Fibroblast of lung (primary cell): ENCODE results near the gene NOSTRIN. TPM values are rescaled to one million over a fixed set of nuclear protein-coding genes. Genes with fewer than 3 reads are reported as not detected.

ENCODE experiments used
- DNase-seq, 2 donors: peaks; one replicate each; pipeline versions ENCODE4 v3.0.0 to v3.0.0-alpha.2; 2010; ENCODE audit warnings: low read depth in 2 of 2
- H2AFZ ChIP-seq: 2 replicates; pipeline ENCODE4 v1.5.1; 2012; ENCODE audit warnings: low read length, control low read depth, inconsistent platforms
- H3K27ac ChIP-seq: 2 replicates; pipeline ENCODE4 v1.5.1; 2011; ENCODE audit warnings: low read length, control low read depth; ENCODE audit not compliant: insufficient read depth
- H3K27me3 ChIP-seq: 2 replicates; pipeline ENCODE4 v1.5.1; 2011; ENCODE audit warnings: mild to moderate bottlenecking, low read length; ENCODE audit not compliant: control insufficient read depth, insufficient read depth
- H3K36me3 ChIP-seq: 2 replicates; pipeline ENCODE4 v1.5.1; 2011; ENCODE audit warnings: low read length; ENCODE audit not compliant: control insufficient read depth, insufficient read depth
- H3K4me1 ChIP-seq: 2 replicates; pipeline ENCODE4 v1.5.1; 2011; ENCODE audit warnings: low read length; ENCODE audit not compliant: control insufficient read depth, insufficient read depth; ENCODE audit errors: extremely low read depth
- H3K4me2 ChIP-seq: 2 replicates; pipeline ENCODE4 v1.5.1; 2011; ENCODE audit warnings: low read length, control low read depth; ENCODE audit not compliant: insufficient read depth; ENCODE audit errors: extremely low read depth
- H3K4me3 ChIP-seq, 4 experiments: fragments of 200-600 bp in 1 of 4; sonication (generic) in 1 of 4; replicated peaks in 1 of 4; 2 replicates each; pipeline ENCODE4 v1.5.1; 2011 to 2016; ENCODE audit warnings: low read length in 4 of 4, low read depth in 3 of 4, mild to moderate bottlenecking in 3 of 4, control low read depth in 2 of 4, inconsistent platforms in 1 of 4, mixed read lengths in 1 of 4; ENCODE audit not compliant: insufficient read depth in 1 of 4; ENCODE audit errors: control extremely low read depth in 1 of 4
- H3K79me2 ChIP-seq: 2 replicates; pipeline ENCODE4 v1.5.1; 2012; ENCODE audit warnings: mild to moderate bottlenecking, low read length, inconsistent platforms; ENCODE audit not compliant: control insufficient read depth, insufficient read depth
- H3K9ac ChIP-seq: 2 replicates; pipeline ENCODE4 v1.5.1; 2011; ENCODE audit warnings: mild to moderate bottlenecking, low read length, control low read depth; ENCODE audit not compliant: insufficient read depth
- H3K9me3 ChIP-seq: 2 replicates; pipeline ENCODE4 v1.5.1; 2012; ENCODE audit warnings: low read depth, low read length; ENCODE audit not compliant: control insufficient read depth, insufficient read depth
- H4K20me1 ChIP-seq: 2 replicates; pipeline ENCODE4 v1.5.1; 2011; ENCODE audit warnings: low read length; ENCODE audit not compliant: control insufficient read depth, insufficient read depth; ENCODE audit errors: extremely low read depth
- CTCF ChIP-seq, 2 donors: IDR thresholded peaks in 1 of 2; conservative IDR thresholded peaks in 1 of 2; 1 replicate in 1 of 2; 2 replicates in 1 of 2; pipeline ENCODE4 v1.5.1; 2011 to 2012; ENCODE audit warnings: low read length in 2 of 2, control low read depth in 1 of 2, inconsistent platforms in 1 of 2, low read depth in 1 of 2, mild to moderate bottlenecking in 1 of 2
- EZH2 ChIP-seq: IDR thresholded peaks from 2 replicates; pipeline ENCODE4 v1.5.1; 2012; ENCODE audit warnings: low read length, control low read depth, mild to moderate bottlenecking; ENCODE audit errors: missing control alignments
- polyA plus RNA-seq, 2 donors: library from polyadenylated mRNA; depleted of rRNA in 1 of 2; stranded (reverse) in 1 of 2; unstranded in 1 of 2; fragments of >200 nt; gene quantifications; 2 replicates each; pipeline ENCODE4 v1.2.1, GENCODE V29; 2011 to 2012; ENCODE audit warnings: missing spikeins in 1 of 2
- total RNA-seq: library from RNA; depleted of rRNA; stranded (reverse); fragments of >200 nt; gene quantifications from 2 replicates; pipeline ENCODE4 v1.2.1, GENCODE V29; 2014

NOSTRIN gene
- total and polyA plus RNA-seq, 2 donors (not counting 1 experiment from before 2014, with no cell fraction given), result 0.50 to 1.3 TPM

DNA sequence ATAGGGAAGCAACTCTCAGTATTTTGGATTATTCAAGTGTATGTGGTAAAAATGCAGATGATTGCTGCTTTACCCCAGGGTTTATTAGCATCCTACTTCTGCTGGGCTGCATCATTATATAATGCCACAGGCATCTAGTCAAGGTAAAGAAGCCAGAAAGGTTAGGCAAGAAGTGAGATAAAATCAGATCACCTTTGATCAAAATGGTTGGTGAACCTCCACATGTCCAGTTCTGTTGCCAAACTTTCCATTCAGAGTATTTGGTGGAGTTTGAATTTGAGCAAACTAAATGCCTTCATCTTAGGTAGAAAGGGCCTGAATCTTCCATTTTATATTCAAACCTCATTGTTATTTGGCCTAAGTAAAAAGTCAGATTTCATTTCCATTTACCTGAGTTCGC is 29.7 kb upstream of the NOSTRIN start:
- no peaks in the 10 kb centered on the region for H4K20me1 ChIP-seq
- H3K36me3 ChIP-seq, result no peaks in the 10 kb centered on the region
- no peak overlapping the region for H3K9ac ChIP-seq
- TF ChIP-seq EZH2, result no peak
- no peak for TF ChIP-seq CTCF (conservative IDR thresholded peaks at IDR 0.05 in 1 of 2, IDR thresholded peaks at IDR 0.05 in 1 of 2; ENCODE audit: low read depth in 1 of 2, low read length in 2 of 2)
- H3K79me2 ChIP-seq, result no peaks in the 10 kb centered on the region
- no peak overlapping the region for H2AFZ ChIP-seq
- H3K27me3 ChIP-seq, result no peaks in the 10 kb centered on the region
- DNase-seq, result no peak
- H3K4me2 ChIP-seq, result no peak overlapping the region
- H3K4me1 ChIP-seq, result no peaks in the 10 kb centered on the region
- H3K9me3 ChIP-seq, result no peaks in the 10 kb centered on the region
- H3K27ac ChIP-seq, result no peak overlapping the region
- no peak overlapping the region for H3K4me3 ChIP-seq

DNA sequence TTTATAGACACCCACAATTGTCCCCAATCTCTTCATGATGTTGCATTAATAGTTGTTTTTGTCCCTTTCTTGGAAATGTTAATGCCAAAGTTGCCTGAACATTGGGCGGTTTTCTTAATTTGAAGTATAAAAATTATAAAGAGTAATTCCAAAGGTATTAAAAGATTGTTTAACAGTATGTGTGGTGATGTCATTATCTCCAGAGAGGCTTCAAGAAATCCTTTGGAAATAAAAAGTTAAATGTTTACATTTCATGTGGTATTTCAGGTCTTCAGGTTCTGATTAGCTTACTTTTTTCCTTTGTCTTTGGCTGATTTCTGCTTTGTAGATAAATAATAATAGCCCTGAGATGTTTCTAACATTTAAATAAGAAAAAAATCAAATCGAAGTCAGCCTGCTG is 29.3 kb upstream of the NOSTRIN start:
- no peak for DNase-seq
- no peaks in the 10 kb centered on the region for H3K4me1 ChIP-seq
- TF ChIP-seq EZH2 (no peak), CTCF (conservative IDR thresholded peaks at IDR 0.05 in 1 of 2, IDR thresholded peaks at IDR 0.05 in 1 of 2; ENCODE audit: low read depth in 1 of 2, low read length in 2 of 2) (no peak)

DNA sequence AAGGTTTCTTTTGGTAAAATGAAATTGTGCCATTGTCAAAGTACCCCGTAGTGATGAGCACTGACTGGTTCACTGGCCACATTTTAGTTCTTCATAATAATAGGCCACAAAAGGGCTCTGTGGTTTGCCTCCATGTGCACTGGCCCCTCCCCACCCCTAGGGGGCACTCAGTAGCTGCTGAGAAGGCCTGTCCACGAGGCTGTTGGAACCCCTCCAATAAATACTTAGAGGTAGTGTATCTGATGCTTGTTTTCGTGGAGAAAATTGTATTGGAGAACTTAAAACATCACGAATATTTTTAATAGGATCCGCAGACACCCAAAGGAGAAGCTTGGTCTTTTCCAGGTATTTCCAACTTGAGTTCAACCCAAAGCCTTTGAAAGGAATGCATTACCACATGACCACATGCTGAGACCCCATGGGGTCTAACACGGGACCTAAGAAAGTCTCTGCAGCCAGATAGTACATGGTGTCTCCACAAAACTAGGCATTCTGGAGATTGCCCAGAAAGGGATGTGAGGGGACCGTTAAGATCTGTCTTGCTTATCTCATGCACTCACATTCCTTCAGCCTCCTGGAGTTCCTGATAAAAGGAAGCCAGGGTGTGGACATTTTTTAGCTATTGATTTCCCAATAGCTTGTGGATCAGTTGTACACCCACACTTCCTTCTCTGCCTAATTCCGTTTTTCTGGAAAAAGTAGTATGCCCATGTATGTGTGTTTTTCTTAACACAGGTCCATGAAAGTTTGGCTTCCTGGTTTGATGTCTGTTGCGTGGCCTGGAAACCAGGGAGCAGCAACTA is 28.5 kb upstream of the NOSTRIN start:
- no peaks in the 10 kb centered on the region for H4K20me1 ChIP-seq
- peak; percentile 36 to 76 for DNase-seq

More for the DNA sequence above, 29.3 kb upstream of the NOSTRIN start:
- Histone ChIP-seq H3K27ac (no peak overlapping the region), H3K9me3 (no peaks in the 10 kb centered on the region), H3K36me3 (no peaks in the 10 kb centered on the region), H3K4me3 (no peak overlapping the region), H3K79me2 (no peaks in the 10 kb centered on the region), H3K4me2 (no peak overlapping the region), H3K27me3 (no peaks in the 10 kb centered on the region), H2AFZ (no peak overlapping the region), H3K9ac (no peak overlapping the region), H4K20me1 (no peaks in the 10 kb centered on the region)

More for the DNA sequence above, 28.5 kb upstream of the NOSTRIN start:
- Histone ChIP-seq H2AFZ (no peak overlapping the region), H3K4me3 (no peak overlapping the region), H3K4me2 (no peak overlapping the region), H3K79me2 (no peaks in the 10 kb centered on the region), H3K27ac (no peak overlapping the region), H3K9me3 (no peaks in the 10 kb centered on the region), H3K9ac (no peak overlapping the region), H3K27me3 (no peaks in the 10 kb centered on the region), H3K36me3 (no peaks in the 10 kb centered on the region), H3K4me1 (no peaks in the 10 kb centered on the region)
- TF ChIP-seq EZH2 (no peak), CTCF (conservative IDR thresholded peaks at IDR 0.05 in 1 of 2, IDR thresholded peaks at IDR 0.05 in 1 of 2; ENCODE audit: low read depth in 1 of 2, low read length in 2 of 2) (peak; percentile 90 to 94)
